Measurements from ENCODE around the gene CPSF6. TPM values are rescaled to one million over a fixed set of nuclear protein-coding genes. Genes with fewer than 3 reads are reported as not detected.

The CPSF6 gene
- total and polyA plus RNA-seq, 2 donors (not counting 1 experiment from before 2014, with no cell fraction given) = 18.0 to 43.2 TPM

- no peaks in the 10 kb centered on the region for H3K36me3 ChIP-seq (ENCODE audit: control insufficient read depth, insufficient read depth, low read length)
- H3K4me1 ChIP-seq (ENCODE audit: control insufficient read depth, extremely low read depth, insufficient read depth, low read length) = no peaks in the 10 kb centered on the region
- H3K9me3 ChIP-seq (ENCODE audit: control insufficient read depth, insufficient read depth, low read depth, low read length) = no peaks in the 10 kb centered on the region
- TF ChIP-seq, protein P1, sequence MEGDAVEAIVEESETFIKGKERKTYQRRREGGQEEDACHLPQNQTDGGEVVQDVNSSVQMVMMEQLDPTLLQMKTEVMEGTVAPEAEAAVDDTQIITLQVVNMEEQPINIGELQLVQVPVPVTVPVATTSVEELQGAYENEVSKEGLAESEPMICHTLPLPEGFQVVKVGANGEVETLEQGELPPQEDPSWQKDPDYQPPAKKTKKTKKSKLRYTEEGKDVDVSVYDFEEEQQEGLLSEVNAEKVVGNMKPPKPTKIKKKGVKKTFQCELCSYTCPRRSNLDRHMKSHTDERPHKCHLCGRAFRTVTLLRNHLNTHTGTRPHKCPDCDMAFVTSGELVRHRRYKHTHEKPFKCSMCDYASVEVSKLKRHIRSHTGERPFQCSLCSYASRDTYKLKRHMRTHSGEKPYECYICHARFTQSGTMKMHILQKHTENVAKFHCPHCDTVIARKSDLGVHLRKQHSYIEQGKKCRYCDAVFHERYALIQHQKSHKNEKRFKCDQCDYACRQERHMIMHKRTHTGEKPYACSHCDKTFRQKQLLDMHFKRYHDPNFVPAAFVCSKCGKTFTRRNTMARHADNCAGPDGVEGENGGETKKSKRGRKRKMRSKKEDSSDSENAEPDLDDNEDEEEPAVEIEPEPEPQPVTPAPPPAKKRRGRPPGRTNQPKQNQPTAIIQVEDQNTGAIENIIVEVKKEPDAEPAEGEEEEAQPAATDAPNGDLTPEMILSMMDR (conservative IDR thresholded peaks at IDR 0.05 in 1 of 2, IDR thresholded peaks at IDR 0.05 in 1 of 2; ENCODE audit: low read depth in 1 of 2, low read length in 2 of 2) = no peak
- TF ChIP-seq EZH2 (IDR thresholded peaks at IDR 0.05; ENCODE audit: low read length, missing control alignments) = no peak
- H2AFZ ChIP-seq (ENCODE audit: low read length) = no peak overlapping the region
- peaks cover 2% of the 10 kb centered on the region for H4K20me1 ChIP-seq (ENCODE audit: control insufficient read depth, extremely low read depth, insufficient read depth, low read length)
- H3K27ac ChIP-seq (ENCODE audit: insufficient read depth, low read length) = no peak overlapping the region
- H3K4me3 ChIP-seq (replicated peaks in 1 of 4; ENCODE audit: control extremely low read depth in 1 of 4, insufficient read depth in 1 of 4, low read depth in 3 of 4, low read length in 4 of 4) = no peak overlapping the region
- DNase-seq (ENCODE audit: low read depth in 2 of 2) = peak in 1 of 2 donors; percentile 22
- H3K27me3 ChIP-seq (ENCODE audit: control insufficient read depth, insufficient read depth, low read length) = no peaks in the 10 kb centered on the region
- H3K9ac ChIP-seq (ENCODE audit: insufficient read depth, low read length) = no peak overlapping the region
- no peaks in the 10 kb centered on the region for H3K79me2 ChIP-seq (ENCODE audit: control insufficient read depth, insufficient read depth, low read length)
- H3K4me2 ChIP-seq (ENCODE audit: extremely low read depth, insufficient read depth, low read length) = no peak overlapping the region
These were observed 36.1 kb downstream of the CPSF6 start for GRCh38 chr12:69275471-69275891.

DNA sequence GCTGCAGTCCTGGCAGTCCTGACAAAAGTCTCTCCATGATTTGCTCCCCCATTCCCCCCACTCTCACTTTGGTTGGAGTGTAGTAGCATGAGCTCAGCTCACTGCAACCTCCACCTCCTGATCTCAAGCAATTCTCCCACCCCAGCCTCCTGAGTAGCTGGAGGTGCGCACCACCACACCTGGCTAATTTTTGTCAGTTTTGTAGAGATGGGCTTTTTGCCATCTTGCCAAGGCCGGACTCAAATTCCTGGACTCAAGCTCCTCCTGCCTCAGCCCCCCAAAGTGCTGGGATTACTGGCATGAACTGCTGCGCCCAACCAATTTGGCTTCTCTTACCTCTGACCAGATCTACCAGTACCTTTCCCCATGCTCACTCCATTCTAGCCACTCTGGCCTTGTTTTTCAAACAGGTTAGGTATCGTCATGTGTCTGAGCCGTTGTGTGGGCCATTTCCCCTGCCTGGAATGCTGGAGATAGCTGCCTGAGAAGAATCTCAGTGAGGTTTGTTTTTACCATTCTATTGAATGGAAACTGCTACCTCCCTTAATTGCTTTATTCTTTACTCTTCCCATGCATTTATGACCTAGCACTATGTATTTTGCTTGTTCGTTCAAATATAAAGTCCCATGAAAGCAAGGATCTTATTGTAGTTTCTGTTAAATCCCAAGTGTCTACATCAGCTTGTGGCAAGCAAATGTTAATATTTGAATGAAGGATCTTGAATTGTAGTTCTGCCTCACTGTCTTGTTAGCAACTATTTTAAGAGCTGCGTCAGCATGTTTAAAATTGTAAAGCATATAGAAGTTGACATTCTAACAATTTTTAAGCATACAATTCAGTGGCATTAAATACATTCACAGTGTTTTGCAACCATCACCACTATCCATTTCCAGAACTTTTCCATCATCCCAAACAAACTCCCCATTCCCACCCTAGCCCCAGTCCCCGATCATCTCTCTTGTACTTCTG, 39.7 kb downstream of the CPSF6 start:
- Histone ChIP-seq H3K4me2 (ENCODE audit: extremely low read depth, insufficient read depth, low read length) (no peak overlapping the region), H3K4me1 (ENCODE audit: control insufficient read depth, extremely low read depth, insufficient read depth, low read length) (no peaks in the 10 kb centered on the region), H3K36me3 (ENCODE audit: control insufficient read depth, insufficient read depth, low read length) (no peaks in the 10 kb centered on the region), H4K20me1 (ENCODE audit: control insufficient read depth, extremely low read depth, insufficient read depth, low read length) (peaks cover 2% of the 10 kb centered on the region), H2AFZ (ENCODE audit: low read length) (no peak overlapping the region), H3K27me3 (ENCODE audit: control insufficient read depth, insufficient read depth, low read length) (no peaks in the 10 kb centered on the region), H3K79me2 (ENCODE audit: control insufficient read depth, insufficient read depth, low read length) (no peaks in the 10 kb centered on the region), H3K27ac (ENCODE audit: insufficient read depth, low read length) (no peak overlapping the region), H3K9me3 (ENCODE audit: control insufficient read depth, insufficient read depth, low read depth, low read length) (no peaks in the 10 kb centered on the region), H3K9ac (ENCODE audit: insufficient read depth, low read length) (no peak overlapping the region), H3K4me3 (replicated peaks in 1 of 4; ENCODE audit: control extremely low read depth in 1 of 4, insufficient read depth in 1 of 4, low read depth in 3 of 4, low read length in 4 of 4) (no peak overlapping the region)
- TF ChIP-seq, protein P1 (conservative IDR thresholded peaks at IDR 0.05 in 1 of 2, IDR thresholded peaks at IDR 0.05 in 1 of 2; ENCODE audit: low read depth in 1 of 2, low read length in 2 of 2) = no peak
- TF ChIP-seq EZH2 (IDR thresholded peaks at IDR 0.05; ENCODE audit: low read length, missing control alignments) = no peak
- DNase-seq (ENCODE audit: low read depth in 2 of 2) = no peak

DNA sequence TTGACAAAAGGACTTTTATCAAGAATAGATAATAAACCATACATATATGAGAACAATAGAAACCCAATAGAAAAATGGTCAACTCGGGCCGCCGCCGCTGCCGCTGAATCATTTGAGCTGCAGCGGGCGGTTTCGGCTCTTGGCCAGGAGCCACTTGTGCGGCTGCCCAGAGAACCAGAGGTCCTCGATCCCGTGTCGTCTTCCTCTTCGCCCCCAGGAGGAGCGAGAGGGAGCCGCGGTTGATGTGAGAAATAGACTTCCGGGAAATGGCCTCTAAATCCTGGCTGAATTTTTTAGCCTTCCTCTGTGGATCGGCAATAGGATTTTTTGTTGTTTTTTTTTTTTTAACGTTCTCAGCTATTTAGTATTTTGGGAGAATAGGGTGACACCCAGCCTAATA, 44.8 kb downstream of the CPSF6 start:
- peak; percentile 77 to 78 for DNase-seq (ENCODE audit: low read depth in 2 of 2)
- Histone ChIP-seq H3K9me3 (ENCODE audit: control insufficient read depth, insufficient read depth, low read depth, low read length) (no peaks in the 10 kb centered on the region), H3K79me2 (ENCODE audit: control insufficient read depth, insufficient read depth, low read length) (no peaks in the 10 kb centered on the region), H3K27me3 (ENCODE audit: control insufficient read depth, insufficient read depth, low read length) (no peaks in the 10 kb centered on the region), H3K36me3 (ENCODE audit: control insufficient read depth, insufficient read depth, low read length) (no peaks in the 10 kb centered on the region), H3K27ac (ENCODE audit: insufficient read depth, low read length) (no peak overlapping the region), H3K4me1 (ENCODE audit: control insufficient read depth, extremely low read depth, insufficient read depth, low read length) (no peaks in the 10 kb centered on the region), H3K9ac (ENCODE audit: insufficient read depth, low read length) (no peak overlapping the region), H3K4me3 (replicated peaks in 1 of 4; ENCODE audit: control extremely low read depth in 1 of 4, insufficient read depth in 1 of 4, low read depth in 3 of 4, low read length in 4 of 4) (peak overlapping the region in 3 of 4 experiments; percentile 38 to 47 (median 42)), H3K4me2 (ENCODE audit: extremely low read depth, insufficient read depth, low read length) (peak overlapping the region; percentile 76), H4K20me1 (ENCODE audit: control insufficient read depth, extremely low read depth, insufficient read depth, low read length) (no peaks in the 10 kb centered on the region), H2AFZ (ENCODE audit: low read length) (no peak overlapping the region)
- no peak for TF ChIP-seq EZH2 (IDR thresholded peaks at IDR 0.05; ENCODE audit: low read length, missing control alignments)
- TF ChIP-seq, protein P1 (conservative IDR thresholded peaks at IDR 0.05 in 1 of 2, IDR thresholded peaks at IDR 0.05 in 1 of 2; ENCODE audit: low read depth in 1 of 2, low read length in 2 of 2) = no peak
